Activated T-cell treated with anti-CD3 and anti-CD28 coated beads for 4 hours (primary cell): ENCODE results near the gene ANKRD36C.
A peak's percentile ranks its signal among the peaks of the same experiment; 100 is the strongest.
"Not testable (repeated sequence)": the region's sequence is repeated elsewhere in the genome, so short reads cannot be mapped to it uniquely, and the experiment has no call there.

Experiments
- DNase-seq: peaks from one replicate; pipeline ENCODE4 v3.0.0-alpha.2; 2020

Gene ANKRD36C

GRCh38 chr2:95991351-95992094, at the start of gene ANKRD36C:
TSS of gene ANKRD36C (minus strand) at chr2:95991824. CDS start at chr2:95991708, 116 bp downstream.
- DNase-seq: not testable (repeated sequence)

- DNase-seq: not testable (repeated sequence)
Observed at GRCh38 chr2:96035554-96035953, 43.9 kb upstream of the ANKRD36C start.

DNA sequence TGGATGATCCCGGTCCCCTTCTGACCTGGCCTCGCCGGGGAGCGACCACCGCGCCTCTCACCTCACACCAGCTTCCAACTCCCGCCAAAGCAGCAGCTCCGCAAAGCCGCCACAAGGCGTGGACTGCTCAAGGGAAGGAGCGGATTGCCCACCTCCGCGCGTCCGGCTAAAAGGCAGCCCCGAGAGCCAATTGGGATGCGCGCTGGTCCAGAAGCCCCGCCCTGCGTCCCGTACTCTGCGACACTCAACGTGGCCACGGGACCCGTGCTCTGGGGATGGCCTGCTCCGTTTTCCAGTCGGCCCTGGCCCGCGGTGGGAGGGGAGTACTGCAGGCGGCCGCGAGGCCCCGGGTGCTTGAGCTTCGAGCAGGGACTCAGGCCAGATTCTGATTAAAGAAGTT, 43.2 kb upstream of the ANKRD36C start, which contains the start of gene GPAT2:
TSS of gene GPAT2 (minus strand) at position 125 of the 400 bp plus-strand sequence. CDS start 2,557 bp downstream, outside the sequence.
- not testable (repeated sequence) for DNase-seq

DNA sequence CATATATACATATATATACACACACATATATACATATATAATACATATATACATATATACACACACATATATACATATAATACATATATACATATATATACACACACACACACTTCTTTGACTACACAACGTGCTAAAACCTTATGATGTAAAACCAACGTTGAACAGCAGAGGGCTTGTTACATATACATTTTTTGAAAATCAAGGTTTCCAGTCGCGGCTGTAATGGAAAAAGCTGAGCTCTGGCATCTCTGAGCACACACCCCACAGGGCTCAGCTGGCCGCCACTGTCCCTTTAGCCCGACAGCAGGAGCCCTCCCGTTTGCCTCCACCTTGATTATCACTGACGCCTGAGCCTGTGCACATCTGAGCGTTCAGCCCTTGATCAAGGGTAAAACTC, 42.4 kb upstream of the ANKRD36C start:
- not testable (repeated sequence) for DNase-seq

GRCh38 chr2:96027725-96028325, 36.2 kb upstream of the ANKRD36C start:
- not testable (repeated sequence) for DNase-seq

- not testable (repeated sequence) for DNase-seq
Observed at GRCh38 chr2:96025755-96026154, 34.1 kb upstream of the ANKRD36C start.

- no peak for DNase-seq
Observed at GRCh38 chr2:96025194-96025492, 33.5 kb upstream of the ANKRD36C start.

- no peak for DNase-seq
Observed at GRCh38 chr2:96024336-96025193, 32.9 kb upstream of the ANKRD36C start.

GRCh38 chr2:96023701-96024100, 32.1 kb upstream of the ANKRD36C start:
- not testable (repeated sequence) for DNase-seq

- peak; percentile 33 for DNase-seq
Observed at GRCh38 chr2:96022701-96023447, 31.2 kb upstream of the ANKRD36C start.

DNA sequence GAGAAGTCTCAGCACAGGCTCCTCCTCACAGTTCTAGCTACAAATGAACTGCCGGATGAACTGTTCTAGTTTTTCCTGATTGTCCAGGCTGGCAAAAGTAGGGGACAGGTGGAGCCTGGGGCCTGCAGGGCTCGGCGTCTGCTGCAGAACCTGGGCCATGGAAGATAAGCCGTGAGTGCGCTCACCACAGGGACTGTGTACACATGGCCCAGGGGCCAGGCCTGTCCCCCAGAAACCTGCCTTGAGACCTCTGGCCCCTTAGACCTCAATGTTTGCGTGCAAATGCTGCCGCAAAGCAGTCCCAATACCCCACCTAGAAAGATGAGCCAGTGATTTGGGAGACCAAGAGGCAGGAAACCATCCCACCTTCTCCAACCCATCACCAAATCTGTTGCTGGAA, 30.5 kb upstream of the ANKRD36C start:
- not testable (repeated sequence) for DNase-seq

- not testable (repeated sequence) for DNase-seq
Observed at GRCh38 chr2:96021142-96021541, 29.5 kb upstream of the ANKRD36C start.

- DNase-seq: not testable (repeated sequence)
Observed at GRCh38 chr2:96019909-96020590, 28.4 kb upstream of the ANKRD36C start.

GRCh38 chr2:96016321-96016720, 24.7 kb upstream of the ANKRD36C start:
- DNase-seq: not testable (repeated sequence)

DNA sequence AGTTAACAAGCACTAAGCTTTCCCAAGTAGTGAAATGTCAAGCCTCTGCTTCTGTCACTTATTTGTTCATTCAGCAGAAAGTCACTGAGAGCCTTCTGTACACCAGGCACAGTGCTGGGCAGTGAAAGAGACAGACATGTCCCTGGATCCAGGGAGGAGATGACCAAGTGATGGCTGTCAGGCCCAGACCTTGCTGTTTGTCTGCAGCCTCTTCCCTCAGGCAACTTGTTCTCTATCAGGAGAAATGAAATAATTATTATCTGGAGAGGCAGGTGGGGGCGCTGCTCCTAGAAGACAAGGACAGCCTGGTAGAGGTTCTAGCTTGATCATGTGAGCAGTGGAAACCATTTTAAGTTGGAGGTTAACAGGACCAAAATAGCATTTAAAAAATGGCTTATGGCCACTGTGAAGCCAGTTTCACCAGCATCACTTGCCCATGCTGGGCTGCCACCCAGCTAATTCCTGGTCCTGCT, 21.2 kb upstream of the ANKRD36C start:
- not testable (repeated sequence) for DNase-seq

- DNase-seq: not testable (repeated sequence)
Observed at GRCh38 chr2:96012086-96012791, 20.6 kb upstream of the ANKRD36C start.

- DNase-seq: not testable (repeated sequence)
Observed at GRCh38 chr2:96011129-96011455, 19.5 kb upstream of the ANKRD36C start.

GRCh38 chr2:96010320-96011128, 18.9 kb upstream of the ANKRD36C start:
- DNase-seq: peak; percentile 96

DNA sequence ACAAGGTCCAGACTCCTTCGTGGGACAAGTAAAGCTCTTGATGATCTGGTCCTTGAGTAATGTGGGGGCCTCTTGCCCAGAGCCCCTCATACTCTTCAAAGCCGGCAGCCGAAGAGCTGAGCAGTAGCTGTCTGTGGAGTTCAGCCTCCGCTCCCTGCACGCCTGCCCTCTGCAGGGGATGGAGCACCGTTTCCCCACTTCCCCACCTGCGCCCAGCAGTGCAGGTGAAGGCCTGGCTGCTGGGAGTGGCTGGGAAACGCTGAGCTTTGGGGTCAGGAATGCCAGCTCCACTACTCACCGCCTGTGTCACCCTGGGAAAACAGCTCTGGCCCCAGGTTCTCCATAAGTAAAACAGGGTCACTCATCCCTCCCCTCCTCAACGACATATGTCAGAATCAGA, 18.2 kb upstream of the ANKRD36C start:
- not testable (repeated sequence) for DNase-seq

DNA sequence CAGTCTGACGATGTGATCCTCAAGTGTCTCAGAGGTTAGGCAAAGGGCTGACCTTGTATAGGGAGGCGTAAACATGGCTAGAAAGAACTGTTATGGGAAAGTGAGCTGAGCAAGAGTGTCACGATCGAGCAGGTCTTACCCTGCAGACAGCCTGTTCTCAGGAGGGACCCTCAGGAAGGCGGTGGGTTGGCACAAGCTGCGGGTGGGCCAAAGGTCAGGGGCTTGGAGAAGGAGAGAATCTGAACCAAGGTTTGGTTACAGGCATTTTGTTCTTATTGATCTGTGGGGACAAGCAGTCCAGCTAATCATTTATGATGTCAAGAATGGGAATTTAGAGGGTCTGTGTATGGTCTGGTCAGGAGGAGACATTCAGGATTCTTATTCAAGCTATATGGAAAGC, 16.4 kb upstream of the ANKRD36C start:
- not testable (repeated sequence) for DNase-seq
